Measurements from ENCODE around the gene CSRP2.

Gene CSRP2

DNA sequence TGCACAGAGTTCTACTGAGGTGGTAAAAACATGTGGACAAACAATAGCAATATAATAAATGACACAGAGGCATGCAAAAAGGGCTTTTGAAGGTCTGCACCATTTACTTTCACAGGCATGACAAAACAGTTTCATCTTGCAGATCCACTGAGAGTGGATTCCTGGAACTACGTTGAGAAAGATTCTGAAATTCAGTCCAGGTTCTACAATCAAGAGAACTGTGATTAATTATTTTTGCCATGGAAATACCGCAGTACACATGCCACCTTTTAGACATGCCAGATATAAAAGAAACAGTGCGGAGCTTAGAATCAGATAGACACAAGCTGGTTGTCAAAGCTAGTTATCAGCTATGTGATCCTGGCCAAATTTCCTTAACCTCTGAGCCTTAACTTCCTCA, 4.8 kb downstream of the CSRP2 start:
- DNase-seq (ENCODE audit: low read depth): no peak
- TF ChIP-seq, protein P1, sequence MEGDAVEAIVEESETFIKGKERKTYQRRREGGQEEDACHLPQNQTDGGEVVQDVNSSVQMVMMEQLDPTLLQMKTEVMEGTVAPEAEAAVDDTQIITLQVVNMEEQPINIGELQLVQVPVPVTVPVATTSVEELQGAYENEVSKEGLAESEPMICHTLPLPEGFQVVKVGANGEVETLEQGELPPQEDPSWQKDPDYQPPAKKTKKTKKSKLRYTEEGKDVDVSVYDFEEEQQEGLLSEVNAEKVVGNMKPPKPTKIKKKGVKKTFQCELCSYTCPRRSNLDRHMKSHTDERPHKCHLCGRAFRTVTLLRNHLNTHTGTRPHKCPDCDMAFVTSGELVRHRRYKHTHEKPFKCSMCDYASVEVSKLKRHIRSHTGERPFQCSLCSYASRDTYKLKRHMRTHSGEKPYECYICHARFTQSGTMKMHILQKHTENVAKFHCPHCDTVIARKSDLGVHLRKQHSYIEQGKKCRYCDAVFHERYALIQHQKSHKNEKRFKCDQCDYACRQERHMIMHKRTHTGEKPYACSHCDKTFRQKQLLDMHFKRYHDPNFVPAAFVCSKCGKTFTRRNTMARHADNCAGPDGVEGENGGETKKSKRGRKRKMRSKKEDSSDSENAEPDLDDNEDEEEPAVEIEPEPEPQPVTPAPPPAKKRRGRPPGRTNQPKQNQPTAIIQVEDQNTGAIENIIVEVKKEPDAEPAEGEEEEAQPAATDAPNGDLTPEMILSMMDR (IDR thresholded peaks at IDR 0.05; ENCODE audit: low read length, missing control alignments): no peak
- H3K4me3 ChIP-seq (replicated peaks; ENCODE audit: low read depth, low read length): no peak overlapping the region

DNA sequence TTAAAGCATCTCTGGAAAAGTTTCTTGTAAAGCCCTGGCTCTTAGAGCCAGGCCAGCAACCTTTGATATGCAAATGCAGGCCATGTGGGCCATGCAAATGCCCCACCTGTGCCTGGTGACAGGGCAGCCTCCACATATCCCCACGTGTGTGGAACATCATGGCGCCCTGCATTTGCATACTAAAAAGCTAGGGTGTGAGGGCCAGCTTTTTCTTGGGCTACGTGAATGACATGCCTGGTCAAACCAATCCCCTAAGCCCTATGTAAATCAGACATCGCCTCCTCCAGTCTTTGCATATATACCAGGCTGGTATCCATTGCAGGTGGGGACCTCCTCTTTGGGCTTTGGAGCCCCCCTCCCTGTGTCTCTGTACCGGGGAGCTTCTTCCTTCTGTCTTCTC, 6.4 kb downstream of the CSRP2 start:
- TF ChIP-seq, protein P1 (IDR thresholded peaks at IDR 0.05; ENCODE audit: low read length, missing control alignments): no peak
- no peak for DNase-seq (ENCODE audit: low read depth)
- no peak overlapping the region for H3K4me3 ChIP-seq (replicated peaks; ENCODE audit: low read depth, low read length)

DNA sequence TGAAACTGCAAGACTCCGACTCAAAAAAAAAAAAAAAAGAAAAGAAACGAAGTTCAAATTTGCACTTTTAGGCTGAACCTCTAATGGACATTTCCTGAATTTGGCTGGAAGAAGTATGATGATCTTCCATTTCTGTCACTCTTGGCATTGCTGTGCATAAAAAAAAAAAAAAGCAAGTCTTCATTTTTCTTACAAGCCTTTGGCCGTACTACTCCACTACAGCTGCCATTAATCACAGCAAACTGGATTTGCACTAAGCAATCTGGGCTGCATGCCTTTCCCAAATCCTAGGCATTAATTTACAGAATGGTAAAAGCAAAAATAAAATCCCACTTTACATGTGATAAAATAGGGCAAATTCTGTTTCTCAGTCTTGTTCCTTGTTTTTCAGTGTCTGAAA, 7.1 kb downstream of the CSRP2 start:
- H3K4me3 ChIP-seq (replicated peaks; ENCODE audit: low read depth, low read length): no peak overlapping the region
- DNase-seq (ENCODE audit: low read depth): no peak
- TF ChIP-seq, protein P1 (IDR thresholded peaks at IDR 0.05; ENCODE audit: low read length, missing control alignments): no peak

DNA sequence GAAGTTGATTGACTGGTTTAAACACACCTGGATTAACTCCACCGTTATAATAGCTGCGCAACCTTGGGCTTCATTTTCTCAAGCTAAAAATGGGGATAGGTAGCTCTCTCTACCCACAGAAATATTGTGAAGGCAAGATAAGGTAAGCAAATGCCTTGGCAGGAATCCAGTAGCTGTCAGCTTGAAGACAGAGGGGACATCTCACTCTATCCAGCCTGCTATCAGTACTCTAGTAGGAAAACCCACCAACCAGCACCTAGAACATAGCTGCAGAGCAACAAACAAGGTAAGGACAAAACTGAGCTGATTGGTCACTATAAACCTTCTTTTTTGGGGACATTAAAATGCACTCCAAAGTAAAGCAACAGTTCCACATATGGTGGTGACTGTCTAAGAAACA, 7.7 kb downstream of the CSRP2 start:
- TF ChIP-seq, protein P1 (IDR thresholded peaks at IDR 0.05; ENCODE audit: low read length, missing control alignments): no peak
- no peak overlapping the region for H3K4me3 ChIP-seq (replicated peaks; ENCODE audit: low read depth, low read length)
- DNase-seq (ENCODE audit: low read depth): no peak

DNA sequence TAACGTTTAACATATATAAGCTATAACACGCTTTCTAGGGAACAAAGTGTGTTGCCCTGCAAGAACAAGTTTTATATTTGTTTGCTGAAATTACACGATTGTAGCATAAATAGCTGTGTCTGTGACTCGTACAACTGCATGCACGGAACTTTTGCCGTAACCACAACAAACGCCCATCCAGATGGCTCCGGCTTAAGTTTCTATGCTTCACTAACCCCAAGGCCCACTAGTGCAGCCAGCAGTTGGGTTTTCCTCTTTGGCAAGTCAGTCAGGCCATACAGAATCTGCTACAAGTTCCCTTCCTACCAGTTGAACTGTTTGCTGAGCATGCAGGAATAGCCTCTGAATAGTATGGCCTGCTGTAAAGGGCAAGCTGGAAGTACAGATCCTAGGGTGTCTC, 12.1 kb downstream of the CSRP2 start:
- no peak overlapping the region for H3K4me3 ChIP-seq (replicated peaks; ENCODE audit: low read depth, low read length)
- TF ChIP-seq, protein P1 (IDR thresholded peaks at IDR 0.05; ENCODE audit: low read length, missing control alignments): no peak
- no peak for DNase-seq (ENCODE audit: low read depth)

DNA sequence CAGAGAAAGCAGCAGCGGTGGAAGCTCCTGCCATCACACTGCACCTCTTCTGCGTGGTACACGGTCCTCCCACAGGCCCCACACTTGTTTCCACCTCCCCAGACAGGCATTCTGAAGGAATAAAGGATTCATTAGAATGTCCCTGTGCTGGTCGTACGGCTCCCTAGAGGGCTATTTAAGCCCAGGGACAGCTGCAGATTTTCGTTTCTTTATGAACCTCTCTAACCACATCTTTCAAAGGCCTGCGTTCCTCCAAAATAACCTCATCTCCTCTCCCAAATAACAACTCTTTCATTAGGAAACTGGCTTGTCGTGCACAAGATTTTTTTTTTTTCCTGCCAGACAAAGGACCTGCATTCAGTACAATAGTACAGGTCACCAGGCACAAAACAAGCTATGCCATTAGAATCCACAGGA, 12.7 kb downstream of the CSRP2 start:
- no peak for DNase-seq (ENCODE audit: low read depth)
- TF ChIP-seq, protein P1 (IDR thresholded peaks at IDR 0.05; ENCODE audit: low read length, missing control alignments): no peak
- no peak overlapping the region for H3K4me3 ChIP-seq (replicated peaks; ENCODE audit: low read depth, low read length)

DNA sequence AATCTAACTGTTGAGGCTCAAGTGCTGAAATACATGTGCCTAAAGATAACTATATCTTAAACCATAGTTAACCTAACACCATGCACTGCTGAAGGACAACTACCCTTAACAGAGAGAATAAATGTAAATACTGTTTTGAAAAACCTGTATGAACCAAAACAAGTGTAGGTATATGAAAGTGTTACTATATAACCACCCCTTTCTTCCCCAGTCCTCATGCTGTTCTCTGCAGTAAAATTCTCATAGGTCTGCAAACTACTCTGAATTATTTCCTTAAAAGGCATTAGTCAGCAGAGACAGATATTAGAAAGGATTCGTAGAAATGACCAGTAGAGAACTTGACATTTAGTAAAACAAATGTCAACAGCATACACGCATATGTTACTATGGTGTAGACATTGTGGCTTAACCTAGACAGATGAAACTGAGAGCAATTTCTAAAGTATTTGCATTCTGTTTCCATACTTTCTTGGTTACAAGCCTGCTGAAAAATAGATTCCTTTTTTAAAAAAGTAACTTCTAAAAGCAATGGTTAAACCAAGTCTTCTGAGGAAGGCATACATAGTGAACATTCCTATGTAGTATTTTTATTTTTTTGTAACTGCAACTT, 13.9 kb downstream of the CSRP2 start:
- no peak for DNase-seq (ENCODE audit: low read depth)
- TF ChIP-seq, protein P1 (IDR thresholded peaks at IDR 0.05; ENCODE audit: low read length, missing control alignments): no peak
- no peak overlapping the region for H3K4me3 ChIP-seq (replicated peaks; ENCODE audit: low read depth, low read length)

Measured in fibroblast of pulmonary artery (primary cell).